Pancreas (tissue), 10 donors: ENCODE results near the gene PLEKHA5. TPM values are rescaled to one million over a fixed set of nuclear protein-coding genes. Genes with fewer than 3 reads are reported as not detected.
"Not testable (repeated sequence)": the region's sequence is repeated elsewhere in the genome, so short reads cannot be mapped to it uniquely, and the experiment has no call there.

ENCODE experiments used
- ATAC-seq, 4 donors: fragments of 200-7000 bp; cut with Tn5 transposase; one replicate each; pipeline versions ENCODE4 v1.8.0 to v1.9.1; 2020; ENCODE audit warnings: mild to moderate bottlenecking in 4 of 4, moderate library complexity in 4 of 4
- DNase-seq, 6 donors: peaks; one replicate each; pipeline ENCODE4 v3.0.0-alpha.2; 2020
- FAIRE-seq: peaks from 2 replicates; lab custom pipeline; 2012; peaks lifted over from hg19 to GRCh38; lab: Jason Lieb, UNC
- H3K27ac ChIP-seq, 4 donors: fragments of 200-600 bp; sonication (generic); 1 replicate in 3 of 4; 2 replicates in 1 of 4; pipeline versions ENCODE4 v1.5.0 to v1.8.0; 2020
- H3K27me3 ChIP-seq, 4 donors: fragments of 200-600 bp; one replicate each; pipeline ENCODE4 v1.8.0; 2021
- H3K36me3 ChIP-seq, 3 donors: fragments of 200-600 bp; sonication (generic) in 1 of 3; one replicate each; pipeline versions ENCODE4 v1.5.0 to v1.8.0; 2020 to 2021
- H3K4me1 ChIP-seq, 3 donors: fragments of 200-600 bp; one replicate each; pipeline ENCODE4 v1.8.0; 2021
- H3K4me3 ChIP-seq, 4 donors: fragments of 200-600 bp; sonication (generic) in 2 of 4; one replicate each; pipeline versions ENCODE4 v1.5.0 to v1.8.0; 2020 to 2021
- H3K9me3 ChIP-seq, 4 donors: fragments of 200-600 bp; one replicate each; pipeline ENCODE4 v1.8.0; 2021
- WGBS, 2 donors: extraction: QIAGEN DNeasy Blood & Tissue Kit; methylation state at CpG; one replicate each; pipeline ENCODE4 v1.1.7; 2013; 5-methylcytosine and 5-hydroxymethylcytosine counted together
- intact Hi-C, 3 donors: fragments of 100-400 bp; cut with DNase I; formaldehyde crosslinking; loops; one replicate each; pipeline versions ENCODE4 v1.11.1 to v1.14.2; 2022
- polyA plus RNA-seq, 2 donors: library from polyadenylated mRNA; stranded (reverse); fragments of 200-250 nt; gene quantifications; one replicate each; pipeline ENCODE4 v1.2.3, GENCODE V29; 2013
- total RNA-seq, 6 donors: library from RNA; stranded (reverse); fragmentation: NEBNext Ultra II Directional in 4 of 6; extraction: Animal tissue kit (Norgen Biotek cat#: 25700) in 4 of 6; gene quantifications; one replicate each; pipeline versions ENCODE4 v1.2.1 to v1.2.4, GENCODE V29; 2021 to 2023
- TF ChIP-seq, protein P1 (sequence below), 4 donors: fragments of 200-600 bp; sonication (generic) in 3 of 4; IDR thresholded peaks; one replicate each; pipeline versions ENCODE4 v1.5.0 to v1.8.0; 2021; ENCODE audit warnings: antibody characterized with exemption in 4 of 4
- donor health status: healthy with polysubstance abuse.
- donor health status: DM: no; HTN: no; CAD: no; lungs with moderate emphysema.
- donor health status: DM: no; HTN: no; CAD: no.
- donor health status: control.
- donor health status: control.
- donor health status: Bipolar disorder and iron deficiency.
- donor health status: DM: yes; HTN: yes; CAD: no.
- donor health status: DM: no; HTN: no; CAD: no.
- donor health status: DM: no; HTN: no; CAD: no.
- donor health status: DM: yes; HTN: yes; CAD: no.

PLEKHA5 gene
- total and polyA plus RNA-seq, 8 donors, result 10.3 to 26.4 (median 17.5) TPM

DNA sequence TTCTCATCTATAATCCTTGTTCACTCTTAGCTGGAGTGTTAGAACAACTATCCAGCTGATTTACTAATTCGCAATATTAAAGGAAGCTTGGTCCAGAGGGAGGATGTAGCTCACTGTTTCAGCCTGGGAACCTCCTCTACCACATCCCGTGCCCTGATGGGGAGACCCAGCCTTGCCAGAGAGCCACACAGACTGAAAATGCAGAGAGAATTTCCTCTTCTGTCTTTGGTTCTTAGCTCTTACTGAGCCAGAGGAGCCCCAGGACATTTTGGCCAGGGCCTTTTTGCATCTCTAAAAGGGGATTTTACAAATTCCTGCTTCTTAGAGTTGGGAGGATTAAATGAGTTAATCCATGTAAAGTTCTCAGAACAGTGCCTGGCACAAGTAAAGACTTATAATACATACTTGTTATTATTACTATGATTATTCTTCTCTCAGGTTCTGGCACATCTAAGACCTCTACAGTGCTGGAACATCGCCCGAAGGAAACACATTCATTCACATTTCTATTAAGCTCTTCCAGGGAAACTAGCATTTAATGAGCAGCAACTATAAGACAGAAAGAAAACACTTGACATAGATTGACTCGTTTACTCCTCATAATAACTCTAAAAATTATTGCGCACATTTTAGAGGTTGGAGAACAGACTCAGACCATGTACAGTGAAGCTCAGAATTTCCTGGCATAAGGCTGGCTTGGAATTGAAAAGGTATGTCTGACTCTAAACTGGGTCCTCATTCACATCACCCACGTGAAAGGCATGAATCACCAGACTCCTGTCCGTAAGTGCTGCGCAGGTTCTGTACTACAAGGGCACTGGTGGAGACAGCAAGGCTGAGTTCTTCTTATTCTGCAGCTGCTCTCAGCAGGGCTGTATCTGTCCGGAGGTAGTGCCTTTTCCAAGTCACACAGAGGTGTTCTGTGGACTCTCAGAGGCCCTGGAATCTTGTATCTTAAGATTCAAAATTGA, 282.0 kb downstream of the PLEKHA5 start:
- H3K9me3 ChIP-seq, result no peaks in the 10 kb centered on the region
- FAIRE-seq (no peak), DNase-seq (no peak), ATAC-seq (no peak)
- TF ChIP-seq, protein P1, sequence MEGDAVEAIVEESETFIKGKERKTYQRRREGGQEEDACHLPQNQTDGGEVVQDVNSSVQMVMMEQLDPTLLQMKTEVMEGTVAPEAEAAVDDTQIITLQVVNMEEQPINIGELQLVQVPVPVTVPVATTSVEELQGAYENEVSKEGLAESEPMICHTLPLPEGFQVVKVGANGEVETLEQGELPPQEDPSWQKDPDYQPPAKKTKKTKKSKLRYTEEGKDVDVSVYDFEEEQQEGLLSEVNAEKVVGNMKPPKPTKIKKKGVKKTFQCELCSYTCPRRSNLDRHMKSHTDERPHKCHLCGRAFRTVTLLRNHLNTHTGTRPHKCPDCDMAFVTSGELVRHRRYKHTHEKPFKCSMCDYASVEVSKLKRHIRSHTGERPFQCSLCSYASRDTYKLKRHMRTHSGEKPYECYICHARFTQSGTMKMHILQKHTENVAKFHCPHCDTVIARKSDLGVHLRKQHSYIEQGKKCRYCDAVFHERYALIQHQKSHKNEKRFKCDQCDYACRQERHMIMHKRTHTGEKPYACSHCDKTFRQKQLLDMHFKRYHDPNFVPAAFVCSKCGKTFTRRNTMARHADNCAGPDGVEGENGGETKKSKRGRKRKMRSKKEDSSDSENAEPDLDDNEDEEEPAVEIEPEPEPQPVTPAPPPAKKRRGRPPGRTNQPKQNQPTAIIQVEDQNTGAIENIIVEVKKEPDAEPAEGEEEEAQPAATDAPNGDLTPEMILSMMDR (IDR thresholded peaks at IDR 0.05), result no peak
- no peak overlapping the region for H3K27ac ChIP-seq
- H3K27me3 ChIP-seq, result no peaks in the 10 kb centered on the region
- H3K36me3 ChIP-seq, result no peaks in the 10 kb centered on the region
- H3K4me1 ChIP-seq, result no peaks in the 10 kb centered on the region
- H3K4me3 ChIP-seq, result no peak overlapping the region
- WGBS, 2 donors, result 80 to 84% methylated on average over 10 of the region's 10 CpGs
- intact Hi-C loops, result no loop called here

DNA sequence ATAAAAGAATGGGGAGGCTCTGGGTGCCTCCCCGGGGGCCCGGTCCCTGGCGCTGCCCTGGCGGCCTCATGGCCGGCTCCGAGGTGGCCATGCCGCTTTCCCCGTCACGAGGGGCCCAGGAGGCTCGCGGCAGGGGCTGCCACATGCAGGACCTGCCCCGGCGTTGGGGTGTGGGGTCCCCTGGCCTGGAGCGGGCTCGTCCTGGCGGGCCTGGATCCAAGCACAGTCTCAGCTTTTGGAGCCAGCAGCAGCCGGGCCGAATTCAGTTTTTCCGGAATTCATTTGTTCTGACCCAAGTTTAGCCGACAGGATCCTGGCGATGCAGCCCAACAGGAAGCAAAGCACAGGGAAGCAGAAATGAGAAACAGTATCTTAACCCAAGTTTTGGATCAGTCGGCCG, 283.3 kb downstream of the PLEKHA5 start:
- no peak overlapping the region for H3K27ac ChIP-seq
- H3K9me3 ChIP-seq, result no peaks in the 10 kb centered on the region
- no peaks in the 10 kb centered on the region for H3K27me3 ChIP-seq
- no peak for ATAC-seq
- DNase-seq, result no peak
- intact Hi-C loops, result no loop called here
- H3K4me1 ChIP-seq, result no peaks in the 10 kb centered on the region
- FAIRE-seq, result no peak
- no peaks in the 10 kb centered on the region for H3K36me3 ChIP-seq
- TF ChIP-seq, protein P1 (IDR thresholded peaks at IDR 0.05), result no peak
- H3K4me3 ChIP-seq, result no peak overlapping the region
- WGBS, 2 donors, result 85 to 87% methylated on average over 21 to 23 of the region's 23 CpGs

DNA sequence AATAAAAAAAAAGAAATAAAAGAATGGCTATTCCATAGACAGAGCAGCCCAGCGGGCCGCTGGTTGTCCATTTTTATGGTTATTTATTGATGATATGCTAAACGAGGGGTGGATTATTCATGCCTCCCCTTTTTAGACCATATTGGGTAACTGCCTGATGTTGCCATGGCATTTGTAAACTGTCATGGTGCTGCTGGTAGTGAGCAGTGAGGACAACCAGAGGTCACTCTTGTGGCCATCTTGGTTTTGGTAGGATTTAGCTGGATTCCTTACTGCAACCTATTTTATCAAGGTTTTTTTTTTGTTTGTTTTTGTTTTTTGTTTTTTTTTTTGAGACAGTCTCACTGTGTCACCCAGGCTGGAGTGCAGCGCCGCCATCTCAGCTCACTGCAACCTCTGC, 284.0 kb downstream of the PLEKHA5 start:
- H3K4me3 ChIP-seq, H3K9me3 ChIP-seq, DNase-seq, H3K4me1 ChIP-seq, intact Hi-C loops, FAIRE-seq, ATAC-seq, H3K27me3 ChIP-seq, H3K36me3 ChIP-seq, H3K27ac ChIP-seq: not testable (repeated sequence)
- WGBS, 2 donors, result 88 to 91% methylated on average over 5 of the region's 5 CpGs

DNA sequence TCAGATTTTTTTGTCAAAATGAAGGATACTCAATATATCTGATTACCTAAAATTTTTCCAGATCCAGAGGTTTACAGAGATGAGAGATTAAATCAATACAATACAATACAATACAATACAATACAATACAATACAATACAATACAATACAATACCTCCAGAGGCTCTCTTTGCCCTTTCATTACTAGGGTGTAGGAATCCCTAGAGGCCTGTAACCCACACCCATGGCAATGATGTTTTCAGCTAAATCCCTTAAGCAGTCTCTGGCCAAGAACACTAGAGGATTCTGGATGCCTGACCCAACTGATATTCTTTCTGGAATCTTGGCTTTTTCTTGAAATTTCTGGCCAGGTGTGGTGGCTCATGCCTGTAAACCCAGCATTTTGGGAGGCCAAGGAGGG, 286.0 kb downstream of the PLEKHA5 start:
- TF ChIP-seq, protein P1 (IDR thresholded peaks at IDR 0.05), result no peak
- no peak overlapping the region for H3K27ac ChIP-seq
- no peak for FAIRE-seq
- intact Hi-C loops, result no loop called here
- no peaks in the 10 kb centered on the region for H3K27me3 ChIP-seq
- H3K4me1 ChIP-seq, result no peaks in the 10 kb centered on the region
- H3K36me3 ChIP-seq, result no peaks in the 10 kb centered on the region
- no peak overlapping the region for H3K4me3 ChIP-seq
- no peak for DNase-seq
- ATAC-seq, result no peak
- no peaks in the 10 kb centered on the region for H3K9me3 ChIP-seq

DNA sequence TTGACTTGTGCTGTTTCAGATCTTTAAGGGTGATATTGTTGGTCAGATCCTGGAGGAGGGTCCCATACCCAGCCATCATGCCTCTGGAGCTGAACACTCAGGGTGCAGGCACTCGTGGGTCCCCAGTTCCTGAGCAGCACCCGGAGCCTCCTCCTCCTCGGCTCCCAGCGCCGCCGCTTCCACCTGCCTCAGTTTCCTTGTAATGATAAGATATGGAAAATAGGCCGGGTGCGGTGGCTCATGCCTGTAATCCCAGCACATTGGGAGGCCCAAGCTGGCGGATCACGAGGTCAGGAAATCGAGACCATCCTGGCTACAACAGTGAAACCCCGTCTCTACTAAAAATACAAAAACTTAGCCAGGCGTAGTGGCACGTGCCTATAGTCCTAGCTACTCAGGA, 289.6 kb downstream of the PLEKHA5 start:
- no peaks in the 10 kb centered on the region for H3K9me3 ChIP-seq
- FAIRE-seq (no peak), DNase-seq (no peak), ATAC-seq (no peak)
- H3K4me1 ChIP-seq, result no peaks in the 10 kb centered on the region
- WGBS, 2 donors, result 89 to 97% methylated on average over 14 of the region's 14 CpGs
- intact Hi-C loops, result no loop called here
- H3K27ac ChIP-seq, result no peak overlapping the region
- no peaks in the 10 kb centered on the region for H3K36me3 ChIP-seq
- no peak overlapping the region for H3K4me3 ChIP-seq
- H3K27me3 ChIP-seq, result no peaks in the 10 kb centered on the region
- TF ChIP-seq, protein P1 (IDR thresholded peaks at IDR 0.05), result no peak
